Neural cell (in vitro differentiated cells): ENCODE results near the gene ZNF483. TPM values are rescaled to one million over a fixed set of nuclear protein-coding genes. Genes with fewer than 3 reads are reported as not detected.

ENCODE experiments used
- H2AFZ ChIP-seq: fragments of 200-600, 300-800 bp; sonication (generic), shearing (Covaris generic); 2 replicates; pipeline ENCODE4 v1.6.0; 2014; ENCODE audit warnings: low read depth, mild to moderate bottlenecking, antibody characterized with exemption, low read length, moderate library complexity
- H3F3A ChIP-seq: fragments of 200-600 bp; shearing (Covaris generic); 2 replicates; pipeline ENCODE4 v1.6.1; 2016; ENCODE audit warnings: mild to moderate bottlenecking, moderate library complexity, mixed read lengths, antibody characterized with exemption, low read length; ENCODE audit not compliant: insufficient read depth, poor library complexity, severe bottlenecking
- H3K27ac ChIP-seq: fragments of 200-600, 300-800 bp; sonication (generic), shearing (Covaris generic); 2 replicates; pipeline ENCODE4 v1.5.1; 2014; ENCODE audit warnings: mild to moderate bottlenecking, low read length, moderate library complexity
- H3K27me3 ChIP-seq: fragments of 300-800, 200-600 bp; sonication (generic), shearing (Covaris generic); 2 replicates; pipeline ENCODE4 v1.6.0; 2014; ENCODE audit warnings: mild to moderate bottlenecking, low read depth, low read length, moderate library complexity; ENCODE audit not compliant: insufficient read depth
- H3K36me3 ChIP-seq: fragments of 300-800, 200-600 bp; sonication (generic), shearing (Covaris generic); 2 replicates; pipeline ENCODE4 v1.5.1; 2014; ENCODE audit warnings: mild to moderate bottlenecking, antibody characterized with exemption, low read length, moderate library complexity; ENCODE audit not compliant: insufficient read depth
- H3K4me2 ChIP-seq: fragments of 300-800, 200-600 bp; sonication (generic), shearing (Covaris generic); 2 replicates; pipeline ENCODE4 v1.6.0; 2014; ENCODE audit warnings: mild to moderate bottlenecking, low read length
- H3K4me3 ChIP-seq: fragments of 300-800, 200-600 bp; sonication (generic), shearing (Covaris generic); 2 replicates; pipeline ENCODE4 v1.5.1; 2014; ENCODE audit warnings: mild to moderate bottlenecking, low read length, moderate library complexity
- H3K79me2 ChIP-seq: fragments of 200-600 bp; shearing (Covaris generic); replicated peaks from 2 replicates; pipeline ENCODE4 v1.6.0; 2014; ENCODE audit warnings: mild to moderate bottlenecking, low read length, moderate library complexity; ENCODE audit not compliant: insufficient read depth
- H3K9ac ChIP-seq: fragments of 300-800, 200-600 bp; sonication (generic), shearing (Covaris generic); 2 replicates; pipeline ENCODE4 v1.6.1; 2016; ENCODE audit warnings: mild to moderate bottlenecking, low read length, mixed read lengths
- H3K9me2 ChIP-seq: fragments of 200-600 bp; shearing (Covaris generic); 2 replicates; pipeline ENCODE4 v1.6.1; 2016; ENCODE audit warnings: mild to moderate bottlenecking, low read length, mixed read lengths; ENCODE audit not compliant: insufficient read depth
- H3K9me3 ChIP-seq: fragments of 200-600, 300-800 bp; sonication (generic), shearing (Covaris generic); 2 replicates; pipeline ENCODE4 v1.6.1; 2016; ENCODE audit warnings: mild to moderate bottlenecking, mixed run types, low read length, moderate library complexity, mixed read lengths
- H4K20me1 ChIP-seq: fragments of 200-600 bp; shearing (Covaris generic); 2 replicates; pipeline ENCODE4 v1.6.1; 2016; ENCODE audit warnings: mild to moderate bottlenecking, mixed run types; ENCODE audit not compliant: insufficient read depth
- CTCF ChIP-seq: fragments of 450-650 bp; IDR thresholded peaks from 2 replicates; pipeline ENCODE4 v1.5.1; 2014; ENCODE audit warnings: antibody characterized with exemption, mild to moderate bottlenecking, moderate library complexity; ENCODE audit not compliant: poor library complexity, severe bottlenecking
- EP300 ChIP-seq: fragments of 450-650 bp; conservative IDR thresholded peaks from 2 replicates; pipeline ENCODE4 v1.6.1; 2014; ENCODE audit warnings: antibody characterized with exemption, mild to moderate bottlenecking, moderate library complexity; ENCODE audit not compliant: poor library complexity, severe bottlenecking
- EZH2 ChIP-seq: fragments of 200-600, 300-800 bp; shearing (Covaris generic), sonication (generic); IDR thresholded peaks from 2 replicates; pipeline ENCODE4 v1.6.1; 2014; ENCODE audit warnings: antibody characterized with exemption, low read length, borderline replicate concordance, mild to moderate bottlenecking; ENCODE audit not compliant: insufficient read depth, poor library complexity, severe bottlenecking
- MXI1 ChIP-seq: fragments of 450-650 bp; conservative IDR thresholded peaks from 2 replicates; pipeline ENCODE4 v1.6.1; 2014; ENCODE audit warnings: antibody characterized with exemption, mild to moderate bottlenecking; ENCODE audit not compliant: poor library complexity, severe bottlenecking
- POLR2AphosphoS5 ChIP-seq: IDR thresholded peaks from 2 replicates; pipeline ENCODE4 v1.6.1; 2012
- RAD21 ChIP-seq: fragments of 450-650 bp; conservative IDR thresholded peaks from 2 replicates; pipeline ENCODE4 v1.6.1; 2014; ENCODE audit warnings: antibody characterized with exemption, mild to moderate bottlenecking, moderate library complexity
- SMC3 ChIP-seq: fragments of 450-650 bp; conservative IDR thresholded peaks from 2 replicates; pipeline ENCODE4 v1.6.1; 2014; ENCODE audit warnings: antibody characterized with exemption, mild to moderate bottlenecking, moderate library complexity; ENCODE audit not compliant: poor library complexity
- TAF1 ChIP-seq: IDR thresholded peaks from 2 replicates; pipeline ENCODE4 v1.6.1; 2012; ENCODE audit warnings: low read depth
- polyA plus RNA-seq: library from polyadenylated mRNA; depleted of rRNA; stranded (reverse); fragments of >200 nt; gene quantifications from 2 replicates; pipeline ENCODE4 v1.2.3, GENCODE V29; 2014
- TF ChIP-seq, protein P1 (sequence below): IDR thresholded peaks from 2 replicates; pipeline ENCODE4 v1.6.1; 2012; ENCODE audit warnings: borderline replicate concordance

ZNF483 gene
- polyA plus RNA-seq, 1 donor from 2014 or later, result 2.9 TPM

- Histone ChIP-seq H3K27me3 (no peaks in the 10 kb centered on the region), H3K36me3 (no peaks in the 10 kb centered on the region), H3K9me3 (no peaks in the 10 kb centered on the region), H3K4me3 (no peak overlapping the region), H3K27ac (no peak overlapping the region), H4K20me1 (no peaks in the 10 kb centered on the region), H3K4me2 (no peak overlapping the region), H3K9ac (no peak overlapping the region), H3F3A (no peaks in the 10 kb centered on the region), H3K9me2 (no peaks in the 10 kb centered on the region), H2AFZ (no peak overlapping the region), H3K79me2 (no peaks in the 10 kb centered on the region)
- TF ChIP-seq SMC3 (no peak), EZH2 (no peak), CTCF (no peak), POLR2AphosphoS5 (no peak), MXI1 (no peak), RAD21 (no peak), TAF1 (no peak), EP300 (no peak)
- TF ChIP-seq, protein P1, sequence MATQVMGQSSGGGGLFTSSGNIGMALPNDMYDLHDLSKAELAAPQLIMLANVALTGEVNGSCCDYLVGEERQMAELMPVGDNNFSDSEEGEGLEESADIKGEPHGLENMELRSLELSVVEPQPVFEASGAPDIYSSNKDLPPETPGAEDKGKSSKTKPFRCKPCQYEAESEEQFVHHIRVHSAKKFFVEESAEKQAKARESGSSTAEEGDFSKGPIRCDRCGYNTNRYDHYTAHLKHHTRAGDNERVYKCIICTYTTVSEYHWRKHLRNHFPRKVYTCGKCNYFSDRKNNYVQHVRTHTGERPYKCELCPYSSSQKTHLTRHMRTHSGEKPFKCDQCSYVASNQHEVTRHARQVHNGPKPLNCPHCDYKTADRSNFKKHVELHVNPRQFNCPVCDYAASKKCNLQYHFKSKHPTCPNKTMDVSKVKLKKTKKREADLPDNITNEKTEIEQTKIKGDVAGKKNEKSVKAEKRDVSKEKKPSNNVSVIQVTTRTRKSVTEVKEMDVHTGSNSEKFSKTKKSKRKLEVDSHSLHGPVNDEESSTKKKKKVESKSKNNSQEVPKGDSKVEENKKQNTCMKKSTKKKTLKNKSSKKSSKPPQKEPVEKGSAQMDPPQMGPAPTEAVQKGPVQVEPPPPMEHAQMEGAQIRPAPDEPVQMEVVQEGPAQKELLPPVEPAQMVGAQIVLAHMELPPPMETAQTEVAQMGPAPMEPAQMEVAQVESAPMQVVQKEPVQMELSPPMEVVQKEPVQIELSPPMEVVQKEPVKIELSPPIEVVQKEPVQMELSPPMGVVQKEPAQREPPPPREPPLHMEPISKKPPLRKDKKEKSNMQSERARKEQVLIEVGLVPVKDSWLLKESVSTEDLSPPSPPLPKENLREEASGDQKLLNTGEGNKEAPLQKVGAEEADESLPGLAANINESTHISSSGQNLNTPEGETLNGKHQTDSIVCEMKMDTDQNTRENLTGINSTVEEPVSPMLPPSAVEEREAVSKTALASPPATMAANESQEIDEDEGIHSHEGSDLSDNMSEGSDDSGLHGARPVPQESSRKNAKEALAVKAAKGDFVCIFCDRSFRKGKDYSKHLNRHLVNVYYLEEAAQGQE, result no peak
These were observed 97.6 kb downstream of the ZNF483 start for GRCh38 chr9:111622626-111623025.

Other genes starting within 250 kb of the ZNF483 start
- 0.68 TPM in 1 of 2 replicates, not detected in the other for gene OR2K2, start 195.0 kb upstream of the ZNF483 start, polyA plus RNA-seq
- gene ECPAS, start 40.8 kb upstream of the ZNF483 start, polyA plus RNA-seq, result 34.7 and 42.6 TPM in 2 replicates
- 3.1 and 6.6 TPM in 2 replicates for gene PTGR1, start 74.5 kb downstream of the ZNF483 start, polyA plus RNA-seq
- 16.8 and 20.0 TPM in 2 replicates for gene DNAJC25, start 106.2 kb downstream of the ZNF483 start, polyA plus RNA-seq
- gene GNG10, start 136.4 kb downstream of the ZNF483 start, polyA plus RNA-seq, result 66.1 and 69.6 TPM in 2 replicates